ENCODE data around the gene RHBDD1. TPM values are rescaled to one million over a fixed set of nuclear protein-coding genes. Genes with fewer than 3 reads are reported as not detected.

The RHBDD1 gene
- total RNA-seq, 1 donor from 2014 or later = 21.9 TPM

GRCh38 chr2:226898897-226899296 is 63.0 kb downstream of the RHBDD1 start:
- Mint-ChIP-seq H3K4me3 (ENCODE audit: unreplicated experiment) (no peak overlapping the region), H3K4me1 (ENCODE audit: unreplicated experiment) (no peaks in the 10 kb centered on the region)
- DNase-seq (ENCODE audit: low spot score) = no peak

GRCh38 chr2:226902041-226902966 is 66.5 kb downstream of the RHBDD1 start:
- H3K36me3 Mint-ChIP-seq (ENCODE audit: low read depth, unreplicated experiment) = no peaks in the 10 kb centered on the region
- H3K9me3 Mint-ChIP-seq (ENCODE audit: unreplicated experiment) = no peaks in the 10 kb centered on the region
- no peaks in the 10 kb centered on the region for H3K4me1 Mint-ChIP-seq (ENCODE audit: unreplicated experiment)
- no peak overlapping the region for H3K4me3 Mint-ChIP-seq (ENCODE audit: unreplicated experiment)
- no peak for DNase-seq (ENCODE audit: low spot score)
- H3K27ac Mint-ChIP-seq (ENCODE audit: unreplicated experiment) = no peak overlapping the region
- TF ChIP-seq CTCF (IDR thresholded peaks at IDR 0.05; ENCODE audit: unreplicated experiment) = no peak
- H3K27me3 Mint-ChIP-seq (ENCODE audit: unreplicated experiment) = peaks cover 2% of the 10 kb centered on the region

More at GRCh38 chr2:226898897-226899296, 63.0 kb downstream of the RHBDD1 start:
- Mint-ChIP-seq H3K27me3 (ENCODE audit: unreplicated experiment) (no peaks in the 10 kb centered on the region), H3K36me3 (ENCODE audit: low read depth, unreplicated experiment) (no peaks in the 10 kb centered on the region), H3K27ac (ENCODE audit: unreplicated experiment) (no peak overlapping the region), H3K9me3 (ENCODE audit: unreplicated experiment) (no peaks in the 10 kb centered on the region)
- no peak for TF ChIP-seq CTCF (IDR thresholded peaks at IDR 0.05; ENCODE audit: unreplicated experiment)

- H3K36me3 Mint-ChIP-seq (ENCODE audit: low read depth, unreplicated experiment) = no peaks in the 10 kb centered on the region
- H3K27me3 Mint-ChIP-seq (ENCODE audit: unreplicated experiment) = peaks cover 2% of the 10 kb centered on the region
- no peak overlapping the region for H3K4me3 Mint-ChIP-seq (ENCODE audit: unreplicated experiment)
- H3K4me1 Mint-ChIP-seq (ENCODE audit: unreplicated experiment) = no peaks in the 10 kb centered on the region
- H3K27ac Mint-ChIP-seq (ENCODE audit: unreplicated experiment) = no peak overlapping the region
- TF ChIP-seq CTCF (IDR thresholded peaks at IDR 0.05; ENCODE audit: unreplicated experiment) = no peak
- DNase-seq (ENCODE audit: low spot score) = no peak
- no peaks in the 10 kb centered on the region for H3K9me3 Mint-ChIP-seq (ENCODE audit: unreplicated experiment)
Observed at GRCh38 chr2:226903179-226903578, 67.3 kb downstream of the RHBDD1 start.

- Mint-ChIP-seq H3K27ac (ENCODE audit: unreplicated experiment) (no peak overlapping the region), H3K36me3 (ENCODE audit: low read depth, unreplicated experiment) (no peaks in the 10 kb centered on the region), H3K9me3 (ENCODE audit: unreplicated experiment) (no peaks in the 10 kb centered on the region), H3K4me3 (ENCODE audit: unreplicated experiment) (no peak overlapping the region), H3K4me1 (ENCODE audit: unreplicated experiment) (peaks cover 3% of the 10 kb centered on the region), H3K27me3 (ENCODE audit: unreplicated experiment) (peaks cover 2% of the 10 kb centered on the region)
- no peak for TF ChIP-seq CTCF (IDR thresholded peaks at IDR 0.05; ENCODE audit: unreplicated experiment)
- DNase-seq (ENCODE audit: low spot score) = no peak
Observed at GRCh38 chr2:226904592-226904991, 68.7 kb downstream of the RHBDD1 start.

- DNase-seq (ENCODE audit: low spot score) = no peak
- Mint-ChIP-seq H3K4me1 (ENCODE audit: unreplicated experiment) (peaks cover 3% of the 10 kb centered on the region), H3K27ac (ENCODE audit: unreplicated experiment) (no peak overlapping the region), H3K27me3 (ENCODE audit: unreplicated experiment) (peaks cover 2% of the 10 kb centered on the region), H3K4me3 (ENCODE audit: unreplicated experiment) (no peak overlapping the region), H3K9me3 (ENCODE audit: unreplicated experiment) (no peaks in the 10 kb centered on the region), H3K36me3 (ENCODE audit: low read depth, unreplicated experiment) (no peaks in the 10 kb centered on the region)
- TF ChIP-seq CTCF (IDR thresholded peaks at IDR 0.05; ENCODE audit: unreplicated experiment) = no peak
Observed at GRCh38 chr2:226905718-226906117, 69.9 kb downstream of the RHBDD1 start.
